DND-41 (cell line): ENCODE results near the gene MYOF.

ENCODE experiments used
- ATAC-seq: fragments of 200-7000 bp; cut with Tn5 transposase; 3 replicates; pipeline ENCODE4 v1.9.1; 2021; ENCODE audit warnings: low read depth; ENCODE audit not compliant: insufficient read depth
- DNase-seq: peaks from one replicate; pipeline ENCODE4 v3.0.0-alpha.2; 2020
- H2AFZ ChIP-seq: 2 replicates; pipeline ENCODE4 v1.6.0; 2012; ENCODE audit warnings: low read depth, low read length
- H3K27ac ChIP-seq: 2 replicates; pipeline ENCODE4 v1.5.1; 2012; ENCODE audit warnings: low read length, inconsistent platforms
- H3K27me3 ChIP-seq: fragments of 200-600 bp; sonication (generic); 2 replicates; pipeline ENCODE4 v1.6.0; 2012; ENCODE audit warnings: low read length, mild to moderate bottlenecking, inconsistent platforms; ENCODE audit not compliant: insufficient read depth, poor library complexity
- H3K36me3 ChIP-seq: 2 replicates; pipeline ENCODE4 v1.5.1; 2012; ENCODE audit warnings: low read length, inconsistent platforms; ENCODE audit not compliant: insufficient read depth
- H3K4me1 ChIP-seq: 2 replicates; pipeline ENCODE4 v1.5.1; 2012; ENCODE audit warnings: mild to moderate bottlenecking, low read length; ENCODE audit not compliant: insufficient read depth
- H3K4me2 ChIP-seq: 2 replicates; pipeline ENCODE4 v1.6.0; 2012; ENCODE audit warnings: mild to moderate bottlenecking, moderate library complexity, low read length, inconsistent platforms; ENCODE audit not compliant: insufficient read depth
- H3K4me3 ChIP-seq, 2 experiments: fragments of 200-600 bp in 1 of 2; shearing (Covaris generic) in 1 of 2; 2 replicates each; pipeline ENCODE4 v1.5.1; 2012 to 2016; ENCODE audit warnings: inconsistent platforms in 2 of 2, low read length in 2 of 2, mild to moderate bottlenecking in 2 of 2, low read depth in 1 of 2, moderate library complexity in 1 of 2
- H3K79me2 ChIP-seq: 2 replicates; pipeline ENCODE4 v1.6.0; 2012; ENCODE audit warnings: low read length, inconsistent platforms; ENCODE audit not compliant: insufficient read depth
- H3K9ac ChIP-seq: 2 replicates; pipeline ENCODE4 v1.6.0; 2012; ENCODE audit warnings: low read depth, mild to moderate bottlenecking, inconsistent platforms, low read length, moderate library complexity
- H3K9me3 ChIP-seq: 2 replicates; pipeline ENCODE4 v1.5.1; 2012; ENCODE audit warnings: low read length, moderate library complexity, mild to moderate bottlenecking, inconsistent platforms; ENCODE audit not compliant: insufficient read depth, severe bottlenecking
- H4K20me1 ChIP-seq: 2 replicates; pipeline ENCODE4 v1.6.0; 2012; ENCODE audit warnings: low read length; ENCODE audit not compliant: insufficient read depth
- EZH2 ChIP-seq: IDR thresholded peaks from 3 replicates; pipeline ENCODE4 v1.6.1; 2012; ENCODE audit warnings: borderline replicate concordance, low read depth, mild to moderate bottlenecking, moderate library complexity, low read length, inconsistent platforms; ENCODE audit not compliant: severe bottlenecking
- TF ChIP-seq, protein P1 (sequence below): IDR thresholded peaks from 2 replicates; pipeline ENCODE4 v1.5.1; 2012; ENCODE audit warnings: borderline replicate concordance, low read length, moderate library complexity, mild to moderate bottlenecking; ENCODE audit not compliant: poor library complexity, severe bottlenecking; ENCODE audit errors: extremely low read depth

MYOF gene

DNA sequence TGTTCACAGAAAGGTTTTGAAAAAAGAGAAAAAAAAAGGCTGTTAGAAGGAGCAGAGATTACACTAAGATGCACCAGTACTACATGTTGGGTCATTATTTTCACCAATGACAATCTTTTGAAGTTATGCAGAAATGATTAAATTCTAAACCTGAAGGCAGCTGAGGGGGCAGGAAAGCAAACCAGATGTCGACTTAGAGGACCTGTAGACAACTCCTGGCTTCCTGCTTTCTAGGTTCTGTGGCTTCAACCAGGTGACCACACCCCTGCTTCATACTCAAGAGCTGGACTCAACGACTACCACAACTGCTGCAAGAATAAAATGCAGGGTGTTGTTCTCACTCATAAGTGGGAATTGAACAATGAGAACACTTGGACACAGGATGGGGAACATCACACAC is 30.0 kb downstream of the MYOF start:
- no peaks in the 10 kb centered on the region for H3K4me1 ChIP-seq
- H3K27me3 ChIP-seq: peaks cover 8% of the 10 kb centered on the region
- no peaks in the 10 kb centered on the region for H3K9me3 ChIP-seq
- no peaks in the 10 kb centered on the region for H3K79me2 ChIP-seq
- no peak for ATAC-seq
- no peak overlapping the region for H3K4me3 ChIP-seq
- no peak for DNase-seq
- H3K9ac ChIP-seq: no peak overlapping the region
- H3K4me2 ChIP-seq: no peak overlapping the region
- no peak overlapping the region for H3K27ac ChIP-seq
- H2AFZ ChIP-seq: no peak overlapping the region
- H4K20me1 ChIP-seq: no peaks in the 10 kb centered on the region
- no peaks in the 10 kb centered on the region for H3K36me3 ChIP-seq
- TF ChIP-seq, protein P1, sequence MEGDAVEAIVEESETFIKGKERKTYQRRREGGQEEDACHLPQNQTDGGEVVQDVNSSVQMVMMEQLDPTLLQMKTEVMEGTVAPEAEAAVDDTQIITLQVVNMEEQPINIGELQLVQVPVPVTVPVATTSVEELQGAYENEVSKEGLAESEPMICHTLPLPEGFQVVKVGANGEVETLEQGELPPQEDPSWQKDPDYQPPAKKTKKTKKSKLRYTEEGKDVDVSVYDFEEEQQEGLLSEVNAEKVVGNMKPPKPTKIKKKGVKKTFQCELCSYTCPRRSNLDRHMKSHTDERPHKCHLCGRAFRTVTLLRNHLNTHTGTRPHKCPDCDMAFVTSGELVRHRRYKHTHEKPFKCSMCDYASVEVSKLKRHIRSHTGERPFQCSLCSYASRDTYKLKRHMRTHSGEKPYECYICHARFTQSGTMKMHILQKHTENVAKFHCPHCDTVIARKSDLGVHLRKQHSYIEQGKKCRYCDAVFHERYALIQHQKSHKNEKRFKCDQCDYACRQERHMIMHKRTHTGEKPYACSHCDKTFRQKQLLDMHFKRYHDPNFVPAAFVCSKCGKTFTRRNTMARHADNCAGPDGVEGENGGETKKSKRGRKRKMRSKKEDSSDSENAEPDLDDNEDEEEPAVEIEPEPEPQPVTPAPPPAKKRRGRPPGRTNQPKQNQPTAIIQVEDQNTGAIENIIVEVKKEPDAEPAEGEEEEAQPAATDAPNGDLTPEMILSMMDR: no peak
- TF ChIP-seq EZH2: no peak

DNA sequence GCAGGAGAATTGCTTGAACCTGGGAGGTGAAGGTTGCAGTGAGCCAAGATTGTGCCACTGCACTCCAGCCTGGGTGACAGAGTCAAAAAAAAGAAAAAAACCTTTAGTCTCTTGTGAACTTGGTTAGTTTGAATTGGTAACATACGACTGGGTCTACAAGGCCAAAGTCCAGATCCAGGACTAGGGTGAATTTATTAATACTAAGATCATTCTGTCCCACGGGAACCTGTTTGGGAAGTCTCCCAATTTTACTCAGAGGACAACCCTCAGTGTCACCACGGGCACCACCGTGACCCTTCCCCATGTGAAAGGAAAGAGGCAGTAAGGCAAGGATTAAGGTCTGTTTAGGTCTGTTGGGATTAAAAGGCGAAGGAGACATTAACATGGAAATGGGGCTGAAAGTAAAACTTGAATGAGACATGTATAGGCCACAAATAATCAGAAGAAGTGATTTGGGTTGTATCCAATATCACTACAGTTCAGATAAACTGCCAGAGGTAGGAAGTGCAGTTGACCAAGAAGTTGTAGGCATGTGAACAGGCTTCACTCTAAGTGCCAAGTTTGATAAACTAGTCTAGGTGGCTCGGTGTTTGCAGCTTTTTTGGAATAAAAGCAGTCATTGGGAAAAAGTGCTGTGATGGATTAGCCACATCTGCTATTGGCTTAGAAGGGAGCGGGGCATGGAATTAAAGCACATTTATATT is 30.7 kb downstream of the MYOF start:
- no peaks in the 10 kb centered on the region for H3K79me2 ChIP-seq
- H3K27ac ChIP-seq: no peak overlapping the region
- no peaks in the 10 kb centered on the region for H3K4me1 ChIP-seq
- no peak for ATAC-seq
- H3K4me2 ChIP-seq: no peak overlapping the region
- DNase-seq: no peak
- no peaks in the 10 kb centered on the region for H3K9me3 ChIP-seq
- H3K36me3 ChIP-seq: no peaks in the 10 kb centered on the region
- TF ChIP-seq, protein P1: no peak
- no peak for TF ChIP-seq EZH2
- H3K4me3 ChIP-seq: no peak overlapping the region
- H4K20me1 ChIP-seq: no peaks in the 10 kb centered on the region
- no peak overlapping the region for H3K9ac ChIP-seq
- peaks cover 2% of the 10 kb centered on the region for H3K27me3 ChIP-seq
- H2AFZ ChIP-seq: no peak overlapping the region

DNA sequence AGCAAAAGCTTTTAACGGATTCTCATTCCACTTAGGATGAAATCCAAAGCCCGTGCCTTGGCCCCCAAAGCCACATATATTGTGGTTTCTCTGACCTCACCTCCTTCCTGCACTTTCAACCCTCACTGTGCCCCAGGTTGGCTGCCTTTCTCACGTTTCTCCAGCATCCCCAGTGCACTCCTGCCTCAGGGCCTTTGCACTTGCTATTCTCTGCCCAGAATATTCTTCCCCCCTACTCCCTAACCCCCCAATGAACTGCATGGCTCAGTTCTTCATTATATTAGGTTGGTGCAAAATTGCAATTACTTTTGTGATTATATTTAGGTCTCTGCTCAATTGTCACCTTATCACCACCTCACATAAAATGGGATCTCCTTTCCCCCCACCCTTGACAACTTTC is 34.2 kb downstream of the MYOF start:
- no peak overlapping the region for H3K4me3 ChIP-seq
- no peaks in the 10 kb centered on the region for H4K20me1 ChIP-seq
- no peak overlapping the region for H3K9ac ChIP-seq
- H3K79me2 ChIP-seq: no peaks in the 10 kb centered on the region
- no peaks in the 10 kb centered on the region for H3K4me1 ChIP-seq
- H3K9me3 ChIP-seq: no peaks in the 10 kb centered on the region
- H2AFZ ChIP-seq: no peak overlapping the region
- no peak overlapping the region for H3K4me2 ChIP-seq
- peaks cover 7% of the 10 kb centered on the region for H3K27me3 ChIP-seq
- ATAC-seq (no peak), DNase-seq (no peak)
- H3K27ac ChIP-seq: no peak overlapping the region
- no peaks in the 10 kb centered on the region for H3K36me3 ChIP-seq
- TF ChIP-seq EZH2: no peak
- TF ChIP-seq, protein P1: no peak
